ENCODE results near the gene RPL41.

- TF ChIP-seq GATA3 (IDR thresholded peaks at IDR 0.05; ENCODE audit: low read depth, low read length) (no peak), GATA2 (IDR thresholded peaks at IDR 0.05; ENCODE audit: low read depth, low read length) (no peak)
Measured at GRCh38 chr12:56126732-56127239, 10.4 kb downstream of the RPL41 start.

All from SH-SY5Y (cell line).